ENCODE data around the gene VASH2. TPM values are rescaled to one million over a fixed set of nuclear protein-coding genes. Genes with fewer than 3 reads are reported as not detected.

Gene VASH2
- total RNA-seq, 1 experiment from 2014 or later = 0.69 TPM

Other genes starting within 250 kb of the VASH2 start
- gene NSL1, start 158.8 kb upstream of the VASH2 start, total RNA-seq (2014; rRNA removed; shearing (Covaris generic)) = 34.7 and 42.5 TPM in 2 replicates
- gene TATDN3, start 158.6 kb upstream of the VASH2 start, total RNA-seq (2014; rRNA removed; shearing (Covaris generic)) = 29.9 and 33.5 TPM in 2 replicates
- 0.40 TPM in 1 of 2 replicates, not detected in the other for gene SPATA45, start 102.9 kb upstream of the VASH2 start, total RNA-seq (2014; rRNA removed; shearing (Covaris generic))
- gene FLVCR1, start 92.3 kb upstream of the VASH2 start, total RNA-seq (2014; rRNA removed; shearing (Covaris generic)) = 17.3 and 17.7 TPM in 2 replicates
- gene ANGEL2, start 65.3 kb downstream of the VASH2 start, total RNA-seq (2014; rRNA removed; shearing (Covaris generic)) = 45.5 and 46.2 TPM in 2 replicates
- 21.5 and 23.4 TPM in 2 replicates for gene RPS6KC1, start 100.7 kb downstream of the VASH2 start, total RNA-seq (2014; rRNA removed; shearing (Covaris generic))

All from SK-MEL-5 (cell line).